ENCODE data around the gene SCAPER.

Gene SCAPER, protein sequence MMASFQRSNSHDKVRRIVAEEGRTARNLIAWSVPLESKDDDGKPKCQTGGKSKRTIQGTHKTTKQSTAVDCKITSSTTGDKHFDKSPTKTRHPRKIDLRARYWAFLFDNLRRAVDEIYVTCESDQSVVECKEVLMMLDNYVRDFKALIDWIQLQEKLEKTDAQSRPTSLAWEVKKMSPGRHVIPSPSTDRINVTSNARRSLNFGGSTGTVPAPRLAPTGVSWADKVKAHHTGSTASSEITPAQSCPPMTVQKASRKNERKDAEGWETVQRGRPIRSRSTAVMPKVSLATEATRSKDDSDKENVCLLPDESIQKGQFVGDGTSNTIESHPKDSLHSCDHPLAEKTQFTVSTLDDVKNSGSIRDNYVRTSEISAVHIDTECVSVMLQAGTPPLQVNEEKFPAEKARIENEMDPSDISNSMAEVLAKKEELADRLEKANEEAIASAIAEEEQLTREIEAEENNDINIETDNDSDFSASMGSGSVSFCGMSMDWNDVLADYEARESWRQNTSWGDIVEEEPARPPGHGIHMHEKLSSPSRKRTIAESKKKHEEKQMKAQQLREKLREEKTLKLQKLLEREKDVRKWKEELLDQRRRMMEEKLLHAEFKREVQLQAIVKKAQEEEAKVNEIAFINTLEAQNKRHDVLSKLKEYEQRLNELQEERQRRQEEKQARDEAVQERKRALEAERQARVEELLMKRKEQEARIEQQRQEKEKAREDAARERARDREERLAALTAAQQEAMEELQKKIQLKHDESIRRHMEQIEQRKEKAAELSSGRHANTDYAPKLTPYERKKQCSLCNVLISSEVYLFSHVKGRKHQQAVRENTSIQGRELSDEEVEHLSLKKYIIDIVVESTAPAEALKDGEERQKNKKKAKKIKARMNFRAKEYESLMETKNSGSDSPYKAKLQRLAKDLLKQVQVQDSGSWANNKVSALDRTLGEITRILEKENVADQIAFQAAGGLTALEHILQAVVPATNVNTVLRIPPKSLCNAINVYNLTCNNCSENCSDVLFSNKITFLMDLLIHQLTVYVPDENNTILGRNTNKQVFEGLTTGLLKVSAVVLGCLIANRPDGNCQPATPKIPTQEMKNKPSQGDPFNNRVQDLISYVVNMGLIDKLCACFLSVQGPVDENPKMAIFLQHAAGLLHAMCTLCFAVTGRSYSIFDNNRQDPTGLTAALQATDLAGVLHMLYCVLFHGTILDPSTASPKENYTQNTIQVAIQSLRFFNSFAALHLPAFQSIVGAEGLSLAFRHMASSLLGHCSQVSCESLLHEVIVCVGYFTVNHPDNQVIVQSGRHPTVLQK (N-terminal part only)

DNA sequence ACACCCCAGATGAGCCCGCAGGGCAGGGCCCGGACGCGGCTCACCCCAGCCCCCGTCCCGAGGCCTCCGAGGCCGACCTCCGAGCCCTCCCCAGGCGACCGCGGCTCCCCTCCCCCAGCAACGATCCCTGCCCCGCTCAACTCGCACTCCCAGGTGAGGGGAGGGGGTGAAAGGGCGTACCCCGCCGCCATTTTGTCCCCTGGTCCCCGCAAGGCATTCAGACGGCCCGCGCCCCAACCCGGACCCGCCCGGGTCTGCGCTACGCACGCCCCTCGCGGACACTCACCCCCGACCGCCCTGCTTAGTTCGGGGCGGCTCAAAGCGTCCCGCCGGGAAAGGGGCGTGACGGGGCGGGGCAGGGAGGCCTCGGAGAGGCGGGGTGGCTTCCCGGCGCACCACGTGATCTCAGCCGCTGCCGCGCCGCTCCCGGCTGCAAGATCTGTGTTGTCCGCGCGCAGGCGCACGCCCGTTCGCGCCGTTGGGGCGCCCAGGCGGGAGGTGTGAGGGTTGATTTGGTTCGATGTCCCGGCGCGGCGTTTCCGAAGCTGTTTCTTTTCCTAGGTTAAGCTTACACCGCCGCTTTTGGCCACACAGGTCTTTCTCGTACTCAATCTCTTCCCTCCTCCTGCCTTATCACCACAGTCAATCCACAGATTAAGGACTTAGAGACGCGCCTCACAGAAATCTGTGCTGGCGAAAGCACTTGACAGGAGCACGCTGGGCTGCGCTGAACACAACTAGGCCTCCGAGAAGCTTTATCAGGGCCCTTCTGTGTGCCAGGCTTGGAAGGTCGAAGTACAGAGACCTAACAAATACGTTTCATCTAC lies at the start of gene SCAPER:
Gene SCAPER, minus strand, starts transcription at position 328 of the 827 bp plus-strand sequence. CDS start 21,523 bp downstream, outside the sequence.
- Histone ChIP-seq H3K9me3 (ENCODE audit: control insufficient read depth in 1 of 2, low read length in 2 of 2) (no peaks in the 10 kb centered on the region), H3K4me1 (ENCODE audit: control insufficient read depth in 1 of 2, insufficient read depth in 2 of 2, low read length in 2 of 2) (peaks cover 23% of the 10 kb centered on the region in 2 donors), H3K9ac (ENCODE audit: low read depth in 1 of 2, low read length in 2 of 2) (peak within 1 kb of the TSS; percentile 56 to 84), H3K27ac (ENCODE audit: low read depth, low read length) (peak within 1 kb of the TSS; percentile 79), H3K27me3 (ENCODE audit: control insufficient read depth in 1 of 2, insufficient read depth in 2 of 2, low read length in 2 of 2) (no peaks in the 10 kb centered on the region), H3K36me3 (ENCODE audit: control insufficient read depth in 1 of 2, insufficient read depth in 2 of 2, low read length in 2 of 2) (no peaks in the 10 kb centered on the region), H3K4me3 (ENCODE audit: low read depth in 1 of 2, low read length in 2 of 2) (peak within 1 kb of the TSS; percentile 71 to 90)

DNA sequence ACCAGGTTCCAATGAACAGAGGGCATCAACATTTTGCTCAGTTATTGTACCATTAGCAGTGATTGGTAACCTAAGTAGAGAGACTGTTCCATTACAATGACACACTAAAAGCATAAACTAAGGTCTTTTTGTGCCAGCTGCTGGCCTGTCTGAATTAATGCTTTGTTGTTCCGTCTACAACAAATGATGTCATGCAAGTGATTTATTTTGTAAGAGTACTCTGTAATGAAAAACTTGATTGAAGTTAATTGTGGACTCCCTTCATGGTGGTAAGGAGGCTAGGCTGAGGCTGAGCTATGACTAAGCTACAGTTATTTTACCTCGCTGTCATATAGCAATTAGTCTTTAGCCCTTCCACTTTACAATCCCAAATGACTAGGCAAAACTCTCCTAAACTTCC lies 49.6 kb upstream of the SCAPER start:
- Histone ChIP-seq H3K4me3 (ENCODE audit: low read depth in 1 of 2, low read length in 2 of 2) (no peak overlapping the region), H3K4me1 (ENCODE audit: control insufficient read depth in 1 of 2, insufficient read depth in 2 of 2, low read length in 2 of 2) (no peaks in the 10 kb centered on the region), H3K27me3 (ENCODE audit: control insufficient read depth in 1 of 2, insufficient read depth in 2 of 2, low read length in 2 of 2) (no peaks in the 10 kb centered on the region), H3K9me3 (ENCODE audit: control insufficient read depth in 1 of 2, low read length in 2 of 2) (no peaks in the 10 kb centered on the region), H3K36me3 (ENCODE audit: control insufficient read depth in 1 of 2, insufficient read depth in 2 of 2, low read length in 2 of 2) (peaks cover 4 to 12% of the 10 kb centered on the region in 2 donors), H3K9ac (ENCODE audit: low read depth in 1 of 2, low read length in 2 of 2) (no peak overlapping the region), H3K27ac (ENCODE audit: low read depth, low read length) (no peak overlapping the region)

DNA sequence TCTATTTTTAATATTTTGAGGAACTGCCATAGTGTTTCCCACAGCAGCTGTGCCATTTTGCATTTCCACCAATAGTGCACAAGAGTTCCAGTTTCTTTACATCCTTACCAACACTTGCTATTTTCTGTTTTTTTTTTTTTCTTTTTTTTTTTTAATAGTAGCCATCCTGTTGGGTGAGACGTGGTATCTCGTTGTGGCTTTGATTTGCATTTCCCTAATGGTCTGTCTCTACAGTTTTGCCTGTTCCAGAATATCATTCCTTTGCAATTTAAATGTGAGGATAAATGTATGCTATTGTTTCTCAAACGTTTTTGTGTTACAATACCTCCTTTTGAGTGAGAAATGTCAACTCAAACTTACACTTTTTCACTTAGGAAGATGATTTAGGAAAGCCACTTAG lies 48.8 kb upstream of the SCAPER start:
- no peak overlapping the region for H3K9ac ChIP-seq (ENCODE audit: low read depth in 1 of 2, low read length in 2 of 2)
- H3K4me1 ChIP-seq (ENCODE audit: control insufficient read depth in 1 of 2, insufficient read depth in 2 of 2, low read length in 2 of 2), result no peaks in the 10 kb centered on the region
- no peaks in the 10 kb centered on the region for H3K9me3 ChIP-seq (ENCODE audit: control insufficient read depth in 1 of 2, low read length in 2 of 2)
- H3K36me3 ChIP-seq (ENCODE audit: control insufficient read depth in 1 of 2, insufficient read depth in 2 of 2, low read length in 2 of 2), result peaks cover 4 to 15% of the 10 kb centered on the region in 2 donors
- H3K27ac ChIP-seq (ENCODE audit: low read depth, low read length), result no peak overlapping the region
- no peaks in the 10 kb centered on the region for H3K27me3 ChIP-seq (ENCODE audit: control insufficient read depth in 1 of 2, insufficient read depth in 2 of 2, low read length in 2 of 2)
- H3K4me3 ChIP-seq (ENCODE audit: low read depth in 1 of 2, low read length in 2 of 2), result no peak overlapping the region

DNA sequence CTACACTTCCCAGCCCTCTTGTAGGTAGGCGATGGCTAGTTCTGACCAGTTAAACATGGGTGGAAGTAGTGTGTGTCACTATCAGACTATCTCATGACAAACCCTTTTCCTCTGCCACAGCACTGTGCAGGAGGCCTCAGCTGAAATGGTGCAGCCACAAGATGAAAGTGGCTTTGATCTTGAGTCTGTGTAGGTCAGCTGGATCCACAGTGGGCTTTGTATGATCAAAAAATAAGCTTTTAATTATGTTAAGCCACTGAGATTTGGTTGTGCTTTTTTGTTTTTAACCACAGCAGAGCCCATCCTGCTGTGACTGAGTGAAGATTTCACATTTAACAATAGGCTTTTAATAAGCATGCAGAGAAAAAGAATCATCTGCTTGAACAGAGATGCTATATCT lies 46.1 kb upstream of the SCAPER start:
- no peaks in the 10 kb centered on the region for H3K9me3 ChIP-seq (ENCODE audit: control insufficient read depth in 1 of 2, low read length in 2 of 2)
- no peaks in the 10 kb centered on the region for H3K27me3 ChIP-seq (ENCODE audit: control insufficient read depth in 1 of 2, insufficient read depth in 2 of 2, low read length in 2 of 2)
- H3K36me3 ChIP-seq (ENCODE audit: control insufficient read depth in 1 of 2, insufficient read depth in 2 of 2, low read length in 2 of 2), result peaks cover 8 to 31% of the 10 kb centered on the region in 2 donors
- H3K27ac ChIP-seq (ENCODE audit: low read depth, low read length), result no peak overlapping the region
- no peak overlapping the region for H3K9ac ChIP-seq (ENCODE audit: low read depth in 1 of 2, low read length in 2 of 2)
- no peaks in the 10 kb centered on the region for H3K4me1 ChIP-seq (ENCODE audit: control insufficient read depth in 1 of 2, insufficient read depth in 2 of 2, low read length in 2 of 2)
- no peak overlapping the region for H3K4me3 ChIP-seq (ENCODE audit: low read depth in 1 of 2, low read length in 2 of 2)

DNA sequence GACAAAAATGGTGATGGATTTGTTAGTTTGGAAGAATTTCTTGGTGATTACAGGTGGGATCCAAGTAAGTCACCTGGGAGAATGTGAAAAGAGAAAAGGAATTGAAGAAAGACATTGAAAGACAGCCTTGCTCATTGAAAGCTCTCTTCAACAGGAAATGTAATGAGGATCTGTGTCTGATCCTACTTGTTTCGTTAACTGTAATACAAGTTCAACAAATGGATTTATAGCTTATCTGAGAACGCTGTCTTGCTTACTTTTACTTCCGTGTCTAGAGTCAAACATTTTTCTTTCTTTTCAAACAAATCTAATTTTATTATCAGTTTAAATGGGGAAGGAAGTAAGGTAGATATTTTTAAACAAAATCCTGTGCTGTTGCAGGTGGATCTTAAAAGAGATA lies 42.3 kb upstream of the SCAPER start:
- Histone ChIP-seq H3K4me3 (ENCODE audit: low read depth in 1 of 2, low read length in 2 of 2) (no peak overlapping the region), H3K27me3 (ENCODE audit: control insufficient read depth in 1 of 2, insufficient read depth in 2 of 2, low read length in 2 of 2) (no peaks in the 10 kb centered on the region), H3K9me3 (ENCODE audit: control insufficient read depth in 1 of 2, low read length in 2 of 2) (no peaks in the 10 kb centered on the region), H3K4me1 (ENCODE audit: control insufficient read depth in 1 of 2, insufficient read depth in 2 of 2, low read length in 2 of 2) (no peaks in the 10 kb centered on the region), H3K27ac (ENCODE audit: low read depth, low read length) (no peak overlapping the region), H3K9ac (ENCODE audit: low read depth in 1 of 2, low read length in 2 of 2) (no peak overlapping the region), H3K36me3 (ENCODE audit: control insufficient read depth in 1 of 2, insufficient read depth in 2 of 2, low read length in 2 of 2) (peaks cover 15 to 42% of the 10 kb centered on the region in 2 donors)

DNA sequence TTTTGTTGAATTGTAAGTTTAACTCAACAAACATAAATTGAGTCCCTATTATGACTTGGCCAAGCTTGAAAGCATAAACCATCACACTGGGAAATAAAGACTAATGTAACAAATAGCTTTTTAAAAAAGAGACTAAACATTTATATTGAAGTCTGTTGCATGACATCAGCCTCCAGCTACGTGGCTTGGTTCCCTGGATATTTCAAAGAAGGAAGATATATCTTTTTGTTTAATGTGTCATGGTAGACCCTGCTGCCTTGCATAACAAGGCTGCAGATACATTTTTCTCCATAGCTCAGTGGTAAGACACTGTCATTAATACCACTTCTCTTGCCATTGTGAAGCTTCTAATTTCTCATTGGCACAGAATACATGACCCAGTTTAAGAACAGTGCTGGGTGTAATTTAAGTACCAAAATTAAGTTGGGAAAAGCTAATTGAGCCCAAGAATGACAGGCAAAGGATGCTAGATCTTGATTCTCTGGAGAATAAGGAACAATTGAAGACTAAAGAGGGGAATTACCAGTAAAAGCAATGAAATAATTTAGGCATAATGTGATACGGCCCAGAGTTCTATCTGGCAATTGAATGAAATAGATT lies 40.5 kb upstream of the SCAPER start:
- Histone ChIP-seq H3K36me3 (ENCODE audit: control insufficient read depth in 1 of 2, insufficient read depth in 2 of 2, low read length in 2 of 2) (peaks cover 11 to 35% of the 10 kb centered on the region in 2 donors), H3K9ac (ENCODE audit: low read depth in 1 of 2, low read length in 2 of 2) (no peak overlapping the region), H3K27me3 (ENCODE audit: control insufficient read depth in 1 of 2, insufficient read depth in 2 of 2, low read length in 2 of 2) (no peaks in the 10 kb centered on the region), H3K4me1 (ENCODE audit: control insufficient read depth in 1 of 2, insufficient read depth in 2 of 2, low read length in 2 of 2) (no peaks in the 10 kb centered on the region), H3K27ac (ENCODE audit: low read depth, low read length) (no peak overlapping the region), H3K9me3 (ENCODE audit: control insufficient read depth in 1 of 2, low read length in 2 of 2) (no peaks in the 10 kb centered on the region), H3K4me3 (ENCODE audit: low read depth in 1 of 2, low read length in 2 of 2) (no peak overlapping the region)

DNA sequence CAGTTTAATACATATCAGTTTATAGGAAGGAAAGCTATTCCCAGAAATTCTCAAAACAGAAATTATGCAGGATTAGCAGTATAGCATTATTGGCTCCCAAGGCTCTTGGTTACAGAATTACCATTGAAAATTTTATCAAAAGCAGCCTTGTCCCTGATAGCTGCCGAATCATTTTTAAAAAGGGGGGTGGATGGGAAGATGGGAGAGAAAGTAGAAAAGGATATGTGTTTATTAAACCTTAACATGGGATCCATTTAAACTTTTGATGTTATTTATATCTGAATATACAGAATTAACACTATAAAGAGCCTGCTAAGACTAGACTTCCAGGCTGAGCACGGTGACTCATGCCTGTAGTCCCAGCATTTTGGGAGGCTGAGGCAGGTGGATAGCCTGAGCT lies 37.2 kb upstream of the SCAPER start:
- Histone ChIP-seq H3K4me1 (ENCODE audit: control insufficient read depth in 1 of 2, insufficient read depth in 2 of 2, low read length in 2 of 2) (no peaks in the 10 kb centered on the region), H3K4me3 (ENCODE audit: low read depth in 1 of 2, low read length in 2 of 2) (no peak overlapping the region), H3K9me3 (ENCODE audit: control insufficient read depth in 1 of 2, low read length in 2 of 2) (no peaks in the 10 kb centered on the region), H3K9ac (ENCODE audit: low read depth in 1 of 2, low read length in 2 of 2) (no peak overlapping the region), H3K36me3 (ENCODE audit: control insufficient read depth in 1 of 2, insufficient read depth in 2 of 2, low read length in 2 of 2) (peaks cover 10 to 18% of the 10 kb centered on the region in 2 donors), H3K27ac (ENCODE audit: low read depth, low read length) (no peak overlapping the region), H3K27me3 (ENCODE audit: control insufficient read depth in 1 of 2, insufficient read depth in 2 of 2, low read length in 2 of 2) (no peaks in the 10 kb centered on the region)

DNA sequence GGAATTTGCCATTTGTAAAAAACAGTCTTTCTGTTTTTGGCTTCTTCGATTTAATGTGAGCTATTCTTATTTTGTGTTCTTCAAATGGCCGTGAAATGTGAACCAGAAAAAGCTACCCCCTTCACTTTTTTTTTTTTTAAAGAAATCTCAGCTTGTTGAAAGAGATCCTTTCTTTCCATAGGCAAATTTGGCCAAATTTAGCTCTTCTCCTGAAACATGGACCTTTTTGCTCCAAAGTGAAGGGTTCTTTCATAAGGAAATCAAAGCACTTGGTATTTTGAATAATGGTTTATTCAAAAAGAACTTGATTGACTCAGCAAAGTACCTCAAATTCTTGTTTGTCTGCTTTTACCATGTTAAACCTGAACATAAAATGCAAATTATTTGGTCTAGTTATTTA lies 36.5 kb upstream of the SCAPER start:
- no peak overlapping the region for H3K9ac ChIP-seq (ENCODE audit: low read depth in 1 of 2, low read length in 2 of 2)
- H3K4me3 ChIP-seq (ENCODE audit: low read depth in 1 of 2, low read length in 2 of 2), result no peak overlapping the region
- no peaks in the 10 kb centered on the region for H3K27me3 ChIP-seq (ENCODE audit: control insufficient read depth in 1 of 2, insufficient read depth in 2 of 2, low read length in 2 of 2)
- H3K4me1 ChIP-seq (ENCODE audit: control insufficient read depth in 1 of 2, insufficient read depth in 2 of 2, low read length in 2 of 2), result no peaks in the 10 kb centered on the region
- no peak overlapping the region for H3K27ac ChIP-seq (ENCODE audit: low read depth, low read length)
- no peaks in the 10 kb centered on the region for H3K9me3 ChIP-seq (ENCODE audit: control insufficient read depth in 1 of 2, low read length in 2 of 2)
- H3K36me3 ChIP-seq (ENCODE audit: control insufficient read depth in 1 of 2, insufficient read depth in 2 of 2, low read length in 2 of 2), result peaks cover 10 to 21% of the 10 kb centered on the region in 2 donors

DNA sequence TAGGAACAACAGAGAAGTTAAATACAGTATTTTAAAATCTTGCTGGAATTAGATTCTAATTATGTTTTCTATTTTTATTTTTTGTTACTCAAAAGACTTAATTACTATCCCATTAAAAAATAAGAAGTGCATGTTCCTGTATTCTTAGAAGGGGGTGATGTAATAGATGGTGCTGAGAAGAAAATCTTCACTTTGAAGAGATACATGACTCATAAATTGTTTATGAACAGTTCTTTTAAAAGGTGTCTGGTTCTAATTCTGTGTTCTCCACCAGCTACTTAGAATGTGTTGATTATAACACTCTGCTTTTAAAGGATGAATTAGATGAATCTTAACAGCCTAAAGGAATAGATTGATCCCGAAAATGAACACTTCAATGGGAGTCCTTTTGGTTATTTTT lies 34.6 kb upstream of the SCAPER start:
- H3K9ac ChIP-seq (ENCODE audit: low read depth in 1 of 2, low read length in 2 of 2), result no peak overlapping the region
- H3K9me3 ChIP-seq (ENCODE audit: control insufficient read depth in 1 of 2, low read length in 2 of 2), result no peaks in the 10 kb centered on the region
- no peak overlapping the region for H3K4me3 ChIP-seq (ENCODE audit: low read depth in 1 of 2, low read length in 2 of 2)
- no peaks in the 10 kb centered on the region for H3K4me1 ChIP-seq (ENCODE audit: control insufficient read depth in 1 of 2, insufficient read depth in 2 of 2, low read length in 2 of 2)
- H3K27me3 ChIP-seq (ENCODE audit: control insufficient read depth in 1 of 2, insufficient read depth in 2 of 2, low read length in 2 of 2), result no peaks in the 10 kb centered on the region
- H3K27ac ChIP-seq (ENCODE audit: low read depth, low read length), result no peak overlapping the region
- H3K36me3 ChIP-seq (ENCODE audit: control insufficient read depth in 1 of 2, insufficient read depth in 2 of 2, low read length in 2 of 2), result peaks cover 3 to 26% of the 10 kb centered on the region in 2 donors
